ENCODE results near the gene CYP17A1.
"Not testable (repeated sequence)": the region's sequence is repeated elsewhere in the genome, so short reads cannot be mapped to it uniquely, and the experiment has no call there.

Gene CYP17A1

DNA sequence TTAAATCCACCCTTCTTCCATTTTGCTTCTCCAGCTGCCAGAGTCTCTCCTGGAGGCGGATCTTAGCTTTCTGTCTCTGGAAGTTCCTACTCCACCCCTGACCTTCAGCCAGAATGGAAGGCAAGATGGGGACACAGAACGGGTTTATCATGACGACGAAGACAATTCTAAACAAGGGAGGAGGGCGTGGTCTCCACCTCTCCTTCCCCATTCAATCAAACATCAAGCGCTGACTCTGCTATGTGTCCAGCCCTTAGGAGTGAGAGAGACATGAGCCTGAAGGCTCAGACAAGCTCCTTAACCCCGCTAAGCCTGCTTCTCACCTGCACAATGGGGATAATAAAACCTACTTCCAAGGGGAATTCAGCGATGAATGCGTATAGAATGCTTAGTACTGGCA is 3.1 kb downstream of the CYP17A1 start:
- no peak for DNase-seq

DNA sequence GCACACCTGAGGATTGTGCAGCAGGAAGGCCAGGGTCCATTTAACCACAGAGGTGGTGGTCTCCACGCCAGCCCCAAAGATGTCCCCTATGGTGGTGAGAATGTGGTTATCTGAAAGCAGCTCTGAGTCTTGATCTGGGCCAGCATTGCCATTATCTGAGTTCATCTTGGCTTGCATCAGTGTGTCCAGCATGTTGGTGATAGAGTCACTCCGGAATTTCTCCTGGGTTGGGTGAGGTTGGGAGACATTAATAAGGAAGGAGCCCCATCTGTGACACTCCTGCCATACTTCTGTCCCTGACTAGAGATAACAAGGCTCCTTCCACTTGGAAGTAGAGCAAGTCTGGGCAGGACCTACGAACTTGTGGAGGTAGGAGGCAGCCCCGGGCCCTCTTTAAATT is 4.2 kb downstream of the CYP17A1 start:
- no peak for DNase-seq

DNA sequence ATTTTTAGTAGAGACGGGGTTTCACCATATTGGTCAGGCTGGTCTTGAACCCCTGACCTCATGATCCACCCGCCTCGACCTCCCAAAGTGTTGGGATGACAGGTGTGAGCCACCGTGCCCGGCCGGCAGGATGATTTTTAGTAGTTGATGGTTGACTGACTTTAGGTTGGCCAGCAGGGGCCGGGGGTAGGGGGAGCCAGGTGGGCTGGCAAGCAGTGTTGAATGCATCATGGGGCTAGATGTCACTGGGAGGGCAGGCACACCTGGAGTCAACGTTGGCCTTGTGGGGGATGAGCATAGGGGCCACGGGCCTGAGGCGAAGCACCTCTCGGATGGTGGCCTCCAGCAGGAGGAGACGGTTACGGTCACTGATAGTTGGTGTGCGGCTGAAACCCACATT is 5.0 kb downstream of the CYP17A1 start:
- DNase-seq = no peak

DNA sequence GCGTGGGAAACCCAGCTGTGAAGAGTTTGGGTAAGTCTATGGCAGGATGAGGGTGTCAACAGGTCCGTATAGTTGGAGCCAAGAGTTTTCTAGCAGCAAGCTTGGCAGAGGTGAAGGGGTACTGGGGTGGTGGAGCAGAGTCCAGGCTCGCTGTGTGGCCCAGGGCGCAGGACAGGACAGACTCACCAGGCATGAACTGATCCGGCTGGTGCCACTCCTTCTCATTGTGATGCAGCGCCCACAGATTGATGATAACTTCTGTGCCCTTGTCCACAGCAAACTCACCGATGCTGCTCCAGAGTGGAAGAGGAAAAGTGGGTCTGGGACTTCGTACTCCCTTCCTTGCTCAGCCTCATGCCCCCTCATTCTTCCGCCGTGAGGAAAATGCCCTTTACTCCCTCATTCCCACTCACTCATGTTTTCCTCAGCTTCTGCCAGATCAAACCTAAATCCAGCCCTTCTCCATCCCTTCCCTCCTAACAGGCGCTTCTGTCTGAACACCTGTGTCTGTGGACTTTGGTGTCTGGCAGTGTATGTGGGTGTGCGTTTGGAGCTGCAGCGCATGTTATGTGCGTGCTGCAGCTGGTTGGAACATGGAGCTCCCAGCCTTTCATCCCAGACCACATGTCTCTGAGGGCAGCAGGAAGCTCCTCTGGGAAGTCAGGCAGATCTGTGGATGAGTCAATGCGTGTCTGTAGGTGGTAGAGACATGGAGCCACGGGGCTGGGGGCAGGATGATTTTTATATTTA is 5.7 kb downstream of the CYP17A1 start:
- no peak for DNase-seq

DNA sequence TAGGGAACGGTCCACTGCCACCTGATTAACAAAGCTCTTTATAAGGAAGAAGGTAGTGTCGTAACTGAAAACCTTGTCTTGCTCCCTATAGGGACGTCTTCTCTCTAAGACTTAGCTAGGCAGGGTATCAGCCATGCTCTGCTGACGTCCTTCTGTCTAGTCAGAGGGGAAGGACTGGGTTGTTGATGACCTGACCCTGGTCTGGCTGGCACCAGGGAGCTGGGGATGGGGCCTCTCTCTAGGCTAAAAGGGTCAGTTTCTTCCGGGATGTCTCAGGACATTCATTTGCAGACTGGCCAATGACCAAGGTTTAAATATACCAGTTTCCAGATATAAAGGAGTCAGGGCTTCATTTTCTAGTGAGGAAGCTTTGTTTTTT is 9.6 kb downstream of the CYP17A1 start:
- no peak for DNase-seq

DNA sequence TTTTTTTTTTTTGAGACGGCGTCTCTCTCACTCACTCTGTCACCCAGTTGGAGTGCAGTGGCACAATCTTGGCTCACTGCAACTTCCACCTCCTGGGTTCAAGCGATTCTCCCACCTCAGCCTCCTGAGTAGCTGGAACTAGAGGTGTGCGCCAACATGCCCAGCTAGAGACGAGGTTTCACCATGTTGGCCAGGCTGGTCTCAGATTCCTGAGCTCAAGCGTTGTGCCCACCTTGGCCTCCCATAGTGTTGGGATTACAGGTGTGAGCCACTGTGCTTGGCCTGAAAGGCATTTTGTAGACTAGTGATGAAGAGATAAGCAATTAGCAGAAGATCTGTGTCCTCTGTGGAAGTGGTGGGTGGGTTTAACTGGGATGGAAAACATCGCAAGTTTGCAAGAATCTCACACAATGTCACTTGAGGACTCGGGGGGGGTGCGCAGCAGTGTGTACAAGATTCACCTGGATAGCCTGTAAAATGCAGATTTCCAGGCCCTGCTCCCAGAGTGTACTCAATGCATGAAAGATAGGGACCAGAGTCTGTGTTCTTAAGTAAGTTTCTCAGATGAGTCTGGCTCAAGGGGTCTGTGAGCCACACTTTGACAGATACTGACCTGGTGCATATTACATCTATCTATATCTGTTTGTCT is 10.9 kb downstream of the CYP17A1 start:
- DNase-seq = no peak

DNA sequence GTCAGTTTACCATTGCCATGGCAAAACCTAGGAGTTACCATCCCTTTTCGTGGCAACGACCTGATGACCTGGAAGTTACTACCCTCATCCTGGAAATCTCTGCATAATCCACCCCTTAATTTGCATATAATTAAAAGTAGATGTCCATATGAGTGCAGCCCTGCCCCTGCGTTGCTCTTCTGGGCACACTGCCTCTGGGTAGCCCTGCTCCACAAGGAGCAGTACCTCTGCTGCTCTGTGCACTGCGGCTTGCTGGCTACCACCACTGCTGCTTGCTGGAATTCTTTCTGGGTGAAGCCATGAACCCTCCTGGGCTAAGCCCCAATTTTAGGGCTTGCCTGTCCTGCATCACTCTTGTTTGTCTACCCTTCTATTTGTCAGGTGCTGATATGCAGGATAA is 12.5 kb downstream of the CYP17A1 start:
- DNase-seq = no peak

DNA sequence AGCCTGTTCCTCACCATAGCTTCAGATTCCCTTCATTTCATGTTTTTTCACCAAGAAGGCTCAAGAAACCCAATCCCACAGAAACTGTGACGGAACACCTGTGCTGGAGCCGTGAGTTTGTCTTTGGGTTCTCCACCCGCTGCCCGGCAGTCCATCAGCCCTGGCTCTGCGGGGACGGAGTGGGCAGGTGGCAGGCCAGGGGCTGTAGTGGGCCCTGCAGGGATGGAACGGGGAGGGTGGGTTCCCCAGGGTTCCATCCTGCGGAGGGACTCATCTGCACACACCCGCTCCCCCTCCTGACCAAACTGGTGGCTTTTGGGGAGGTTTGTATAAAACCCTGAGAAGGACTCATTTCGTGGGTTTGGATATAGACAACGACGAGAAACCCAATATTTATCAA is 15.0 kb downstream of the CYP17A1 start:
- DNase-seq = no peak

DNA sequence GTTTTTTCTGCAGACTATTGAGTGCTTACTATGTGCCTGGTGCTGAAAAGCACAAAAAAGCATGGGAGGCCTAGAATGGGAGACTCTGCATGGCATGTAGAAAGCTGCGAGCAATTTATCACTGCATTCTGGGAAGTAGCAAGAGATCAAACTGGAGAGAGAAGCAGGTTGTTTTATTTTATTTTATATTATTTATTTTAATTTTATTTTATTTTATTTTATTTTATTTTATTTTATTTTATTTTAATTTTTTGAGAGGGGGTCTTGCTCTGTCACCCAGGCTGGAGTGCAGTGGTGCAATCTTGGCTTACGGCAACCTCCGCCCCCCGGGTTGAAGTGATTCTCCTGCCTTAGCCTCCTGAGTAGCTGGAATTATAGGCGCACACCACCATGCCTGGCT is 17.2 kb downstream of the CYP17A1 start:
- not testable (repeated sequence) for DNase-seq

DNA sequence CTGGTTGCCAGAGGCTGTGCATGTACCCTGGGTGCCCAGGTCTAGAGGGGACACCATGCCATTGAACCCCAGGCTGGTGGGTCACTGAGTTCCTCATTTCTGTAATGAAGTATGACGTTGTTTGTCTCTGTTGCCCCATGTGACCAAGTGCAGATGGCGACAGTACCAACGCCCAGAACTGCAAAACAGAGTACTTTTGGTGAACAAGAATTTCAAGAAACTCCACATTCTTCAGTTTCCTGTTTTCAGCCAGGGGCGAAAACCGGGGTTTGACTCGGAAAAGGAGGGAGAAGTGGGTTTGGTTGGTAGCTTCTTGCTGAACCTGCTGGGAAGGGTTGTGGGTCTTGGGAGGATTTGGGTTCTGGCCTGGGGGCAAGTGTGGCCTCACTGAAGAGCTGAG is 18.2 kb downstream of the CYP17A1 start:
- no peak for DNase-seq

DNA sequence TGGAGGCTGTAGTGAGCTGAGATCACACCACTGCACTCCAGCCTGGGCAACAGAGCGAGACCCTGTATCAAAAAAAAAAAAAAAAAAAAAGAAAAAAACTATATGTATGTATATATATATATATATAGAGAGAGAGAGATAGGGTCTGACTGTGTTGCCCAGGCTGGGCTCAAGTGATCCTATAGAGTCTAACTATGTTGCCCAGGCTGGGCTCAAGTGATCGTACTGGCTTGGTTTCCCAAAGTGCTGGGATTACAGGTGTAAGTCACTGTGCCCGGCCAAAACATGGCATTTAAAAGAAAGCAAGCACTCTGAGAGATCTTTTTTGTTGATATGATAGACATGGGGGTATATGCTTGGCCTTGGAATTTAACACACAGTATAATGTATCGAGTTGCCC is 20.0 kb downstream of the CYP17A1 start:
- no peak for DNase-seq

DNA sequence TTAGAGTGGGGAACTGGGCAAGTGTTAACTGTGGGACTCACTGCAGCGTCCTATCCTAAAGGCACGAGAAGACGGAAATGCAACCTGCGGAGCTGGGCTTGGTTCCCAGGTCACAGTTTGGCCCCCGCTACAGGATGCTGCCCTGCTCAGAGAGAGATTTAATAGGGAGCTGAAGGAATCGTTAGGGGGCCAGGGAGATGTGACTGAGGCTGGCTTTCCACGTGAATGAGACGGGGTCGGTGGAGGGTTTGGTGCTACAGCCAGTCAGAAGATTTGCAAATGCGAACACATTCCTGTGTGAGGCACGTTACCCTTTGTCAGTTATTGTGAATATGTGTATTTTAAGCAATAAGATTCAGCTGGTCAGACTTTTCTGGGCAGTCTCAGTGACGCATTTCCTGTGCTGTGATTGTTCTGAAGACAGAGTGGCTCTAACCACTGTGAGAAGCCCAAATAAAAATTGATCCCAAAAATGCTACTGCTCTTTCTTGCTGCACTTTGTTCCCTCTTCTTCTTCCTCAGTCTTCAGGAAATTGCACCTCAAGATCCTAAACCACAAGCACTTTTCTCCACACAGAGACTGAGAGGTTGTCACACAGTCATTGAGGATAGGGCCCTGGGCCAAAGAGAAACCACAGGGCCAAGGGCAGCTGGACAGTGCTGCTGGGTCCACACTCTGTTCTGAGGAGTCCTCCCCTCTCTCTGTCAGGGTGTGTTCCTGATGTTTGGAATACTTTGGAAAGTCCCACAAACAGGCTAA is 21.2 kb downstream of the CYP17A1 start:
- no peak for DNase-seq

DNA sequence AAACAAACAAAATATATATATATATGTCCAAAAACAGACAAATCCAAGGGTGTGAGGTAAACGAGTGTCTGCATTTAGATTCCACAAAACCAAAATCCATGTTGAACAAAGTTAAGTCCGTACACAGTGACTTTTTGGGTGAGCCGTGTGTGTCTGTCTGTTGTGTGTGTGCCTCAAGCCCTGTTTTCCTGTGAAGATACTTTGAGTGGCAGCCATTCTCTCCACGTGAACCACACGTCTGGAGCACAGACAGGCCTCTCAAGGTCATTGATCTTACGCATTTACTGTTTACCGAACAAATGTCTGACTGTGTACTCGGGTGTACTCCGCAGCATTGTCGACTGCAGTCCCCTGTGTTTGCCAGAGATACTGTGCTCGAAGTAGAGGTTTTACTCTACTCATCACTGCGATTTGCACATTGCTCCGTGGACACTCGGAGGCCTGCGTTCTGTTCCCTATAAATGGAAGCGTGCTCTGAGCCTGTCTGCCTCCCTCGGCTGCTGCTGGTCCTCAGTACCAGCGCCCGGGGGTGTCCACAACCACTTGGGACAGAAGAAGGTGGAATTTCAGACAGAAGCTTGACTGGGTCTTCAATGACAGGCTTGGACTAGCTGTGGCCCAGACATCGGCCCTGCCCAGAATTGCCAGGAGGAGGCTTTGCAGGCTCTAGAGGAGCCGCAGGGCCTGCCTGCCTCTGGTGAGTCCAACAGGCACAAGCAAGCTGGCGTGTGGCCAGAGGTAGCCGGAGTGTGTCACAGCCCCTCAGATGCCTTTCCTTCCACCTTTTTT is 22.1 kb downstream of the CYP17A1 start:
- DNase-seq = no peak

DNA sequence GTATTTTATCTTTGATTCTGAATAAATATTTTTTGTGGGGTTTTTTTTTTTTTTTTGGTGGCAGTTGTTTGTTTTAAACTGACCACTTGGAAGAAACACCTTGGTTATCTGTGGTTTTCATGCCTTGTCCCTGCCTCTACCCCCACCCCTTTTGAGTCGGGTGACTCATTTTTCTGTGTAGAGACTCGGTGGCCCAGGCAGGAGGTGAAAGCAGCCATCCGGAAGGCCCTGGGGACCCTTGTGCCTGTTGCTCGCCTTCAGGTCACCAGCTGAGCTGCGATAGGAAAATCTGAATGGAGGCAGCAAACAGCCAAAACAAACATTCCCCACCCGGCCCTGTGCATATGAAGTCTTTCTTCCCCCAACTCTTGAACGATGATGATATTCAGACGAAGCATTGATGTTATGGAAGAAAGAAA is 22.8 kb downstream of the CYP17A1 start:
- DNase-seq = no peak

DNA sequence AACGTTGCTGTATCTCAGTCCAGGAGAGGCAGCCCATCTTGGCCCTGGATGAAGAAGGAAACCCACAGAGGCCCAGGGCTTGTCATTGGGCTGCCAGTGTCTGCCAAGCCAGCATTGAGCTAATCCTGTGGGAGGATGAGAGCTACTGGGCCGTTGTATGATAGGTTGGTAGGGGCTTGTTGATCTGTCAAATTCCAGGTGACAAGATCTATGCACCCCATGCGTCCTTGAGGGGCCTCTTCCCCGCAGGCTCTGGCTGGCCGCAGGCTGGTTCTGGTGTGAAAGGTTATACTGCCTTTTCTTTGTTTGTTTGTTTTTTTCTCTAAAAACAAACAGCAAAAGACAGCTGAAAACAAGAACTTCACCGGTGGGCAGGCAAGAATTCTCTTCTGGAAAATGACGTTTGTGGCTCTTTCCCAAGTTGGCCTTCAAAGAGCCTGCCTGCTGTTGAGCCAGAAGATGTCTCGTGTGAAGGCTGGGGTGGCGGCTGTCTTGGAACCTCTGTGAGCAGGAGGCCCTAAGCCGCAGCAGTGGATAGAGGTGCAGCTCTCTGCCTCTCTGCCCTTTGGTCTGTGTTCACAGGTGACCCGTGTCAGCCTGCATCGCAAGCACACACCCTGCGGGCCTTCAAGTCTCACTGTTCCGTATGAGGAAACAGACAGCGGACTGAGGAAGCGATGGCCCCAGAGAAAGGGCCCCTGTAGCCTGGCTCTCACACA is 23.3 kb downstream of the CYP17A1 start:
- DNase-seq = no peak

DNA sequence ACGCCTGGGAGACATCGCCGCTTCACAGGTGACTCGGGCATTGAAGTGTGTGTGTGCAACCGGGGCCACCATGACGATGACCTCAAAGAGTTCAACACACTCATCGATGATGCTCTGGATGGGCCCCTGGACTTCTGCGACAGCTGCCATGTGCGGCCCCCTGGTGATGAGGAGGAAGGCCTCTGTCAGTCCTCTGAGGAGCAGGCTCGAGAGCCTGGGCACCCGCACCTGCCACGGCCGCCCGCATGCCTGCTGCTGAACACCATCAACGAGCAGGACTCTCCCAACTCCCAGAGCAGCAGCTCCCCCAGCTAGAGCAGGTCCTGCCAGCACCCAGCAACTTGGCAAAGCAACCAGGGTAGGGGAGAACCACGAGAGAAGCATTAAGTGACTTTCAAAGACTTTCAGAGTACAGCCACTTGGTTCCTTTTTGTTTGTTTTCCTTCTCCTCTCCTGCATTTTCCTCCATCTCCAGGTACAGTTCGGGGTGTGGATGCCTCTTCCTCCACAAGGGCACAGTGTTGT is 24.1 kb downstream of the CYP17A1 start:
- DNase-seq = no peak

DNA sequence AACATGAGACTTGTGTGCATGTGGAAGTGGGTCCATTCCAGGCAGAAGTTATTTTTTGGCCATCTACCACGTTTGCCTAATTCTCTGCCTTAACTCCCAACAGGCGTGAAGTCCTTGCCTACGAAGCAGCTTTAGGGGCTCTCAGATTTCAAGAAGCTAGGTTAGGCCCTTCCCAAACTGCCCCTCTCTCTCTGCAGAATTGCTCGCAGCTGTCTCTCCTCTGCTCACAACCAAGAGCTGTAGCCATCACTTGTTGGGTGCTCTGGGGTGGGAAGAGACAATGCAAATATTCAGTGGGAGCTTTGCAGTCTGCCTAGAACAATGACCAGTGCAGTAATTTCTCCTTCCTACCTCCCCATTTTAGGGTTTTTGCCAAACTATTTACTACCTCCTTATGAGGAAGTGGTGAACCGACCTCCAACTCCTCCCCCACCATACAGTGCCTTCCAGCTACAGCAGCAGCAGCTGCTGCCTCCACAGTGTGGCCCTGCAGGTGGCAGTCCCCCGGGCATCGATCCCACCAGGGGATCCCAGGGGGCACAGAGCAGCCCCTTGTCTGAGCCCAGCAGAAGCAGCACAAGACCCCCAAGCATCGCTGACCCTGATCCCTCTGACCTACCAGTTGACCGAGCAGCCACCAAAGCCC is 24.9 kb downstream of the CYP17A1 start:
- DNase-seq = no peak

DNA sequence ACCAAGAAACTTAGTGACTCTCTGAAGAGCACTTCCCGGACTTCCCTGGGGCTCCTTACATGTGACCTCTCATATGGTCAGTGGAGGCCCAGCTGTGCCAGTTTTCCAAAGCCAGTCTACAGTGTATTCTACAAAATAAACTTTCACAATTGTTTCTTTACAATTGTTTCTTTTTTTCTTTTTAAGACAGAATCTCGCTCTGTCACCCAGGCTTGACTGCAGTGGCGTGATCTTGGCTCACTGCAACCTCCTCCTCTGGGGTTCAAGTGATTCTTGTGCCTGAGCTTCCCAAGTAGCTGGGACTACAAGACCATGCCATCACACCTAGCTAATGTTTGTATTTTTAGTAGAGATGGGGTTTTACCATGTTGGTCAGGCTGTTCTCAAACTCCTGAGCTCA is 25.9 kb downstream of the CYP17A1 start:
- no peak for DNase-seq

DNA sequence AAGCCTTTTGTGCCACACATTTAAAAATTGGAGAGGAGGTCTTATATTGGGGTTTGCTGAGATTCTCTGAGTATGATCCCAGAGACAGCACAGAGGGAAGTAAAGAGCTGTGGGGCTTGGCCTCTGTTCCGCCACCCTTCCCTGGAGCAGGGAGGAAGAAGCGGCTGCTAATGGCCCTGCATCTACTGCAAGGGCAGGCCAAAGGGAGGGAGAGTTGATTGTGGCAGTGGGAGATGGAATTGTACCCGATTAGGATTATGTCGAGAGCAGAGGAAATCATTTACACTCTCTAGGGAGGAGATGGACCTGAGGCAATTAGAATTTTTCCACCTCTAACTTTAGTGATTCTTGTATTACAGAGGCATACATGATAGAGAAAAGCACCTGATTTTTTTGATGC is 28.8 kb downstream of the CYP17A1 start:
- DNase-seq = no peak

DNA sequence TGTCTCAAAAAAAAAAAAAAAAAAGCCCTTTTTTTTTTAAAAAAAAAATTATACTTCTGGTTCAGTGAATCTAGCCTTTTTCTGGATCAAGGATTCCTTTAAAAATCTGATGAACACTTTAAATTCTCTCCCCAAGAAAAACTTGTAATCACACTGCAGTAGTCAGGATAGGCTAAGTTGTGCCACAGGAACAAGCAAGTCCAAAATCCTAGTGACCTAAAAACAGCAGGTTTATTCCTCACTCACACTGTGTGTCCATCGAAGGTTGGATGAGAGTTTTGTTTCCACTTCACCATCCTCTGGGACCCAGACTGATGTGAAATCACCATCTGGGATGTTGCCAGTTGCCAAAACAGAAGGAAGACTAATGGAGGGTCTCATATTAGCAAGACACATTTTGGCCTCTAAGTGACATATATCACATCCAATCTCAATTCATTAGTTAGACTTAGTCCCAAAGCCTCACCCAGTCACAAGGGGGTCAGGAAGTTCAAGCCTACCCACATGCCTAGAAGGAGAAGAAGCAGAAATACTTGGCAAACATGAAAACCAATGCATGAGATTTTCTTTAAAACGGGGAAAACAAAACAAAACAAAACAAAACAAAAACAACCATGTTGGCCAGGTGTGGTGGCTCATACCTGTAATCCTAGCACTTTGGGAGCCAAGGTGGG is 32.7 kb downstream of the CYP17A1 start:
- no peak for DNase-seq

DNA sequence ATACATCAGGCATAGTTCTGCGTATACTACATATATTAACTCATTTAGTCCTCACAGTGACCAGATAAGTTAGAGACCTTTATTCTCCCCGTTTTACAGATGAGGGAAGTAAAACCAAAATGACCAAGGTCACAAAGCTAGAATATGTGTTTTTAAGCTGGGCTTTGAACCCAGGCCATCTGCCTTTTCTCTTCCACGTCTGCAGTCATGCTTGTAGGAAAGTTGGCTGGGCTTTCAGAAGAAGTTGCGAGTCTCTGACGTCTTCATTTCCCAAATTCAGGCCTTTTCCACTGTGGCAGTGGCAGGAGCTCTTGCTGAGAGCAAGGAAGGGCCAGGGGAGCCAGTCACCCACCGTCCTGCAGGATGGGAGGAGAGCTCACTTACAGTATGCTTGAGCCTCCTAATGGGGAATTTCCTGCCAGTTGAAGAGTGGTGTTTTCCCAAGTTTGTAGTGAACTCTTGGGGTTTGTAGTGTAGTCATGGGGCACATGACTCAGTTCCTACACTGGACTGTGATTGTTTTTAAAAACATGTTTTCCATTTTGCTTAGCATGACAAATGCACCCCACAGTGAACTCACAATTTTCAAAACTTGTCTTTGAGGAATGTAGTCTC is 34.2 kb downstream of the CYP17A1 start:
- no peak for DNase-seq
